GM21825 (cell line): ENCODE measurements around the gene TKTL2.

Source experiments
- ATAC-seq: cut with Tn5 transposase; IDR thresholded peaks from one replicate; pipeline ENCODE4 v1.9.1; 2021; ENCODE audit warnings: mild to moderate bottlenecking, moderate library complexity; ENCODE audit not compliant: unreplicated experiment

Gene TKTL2, protein sequence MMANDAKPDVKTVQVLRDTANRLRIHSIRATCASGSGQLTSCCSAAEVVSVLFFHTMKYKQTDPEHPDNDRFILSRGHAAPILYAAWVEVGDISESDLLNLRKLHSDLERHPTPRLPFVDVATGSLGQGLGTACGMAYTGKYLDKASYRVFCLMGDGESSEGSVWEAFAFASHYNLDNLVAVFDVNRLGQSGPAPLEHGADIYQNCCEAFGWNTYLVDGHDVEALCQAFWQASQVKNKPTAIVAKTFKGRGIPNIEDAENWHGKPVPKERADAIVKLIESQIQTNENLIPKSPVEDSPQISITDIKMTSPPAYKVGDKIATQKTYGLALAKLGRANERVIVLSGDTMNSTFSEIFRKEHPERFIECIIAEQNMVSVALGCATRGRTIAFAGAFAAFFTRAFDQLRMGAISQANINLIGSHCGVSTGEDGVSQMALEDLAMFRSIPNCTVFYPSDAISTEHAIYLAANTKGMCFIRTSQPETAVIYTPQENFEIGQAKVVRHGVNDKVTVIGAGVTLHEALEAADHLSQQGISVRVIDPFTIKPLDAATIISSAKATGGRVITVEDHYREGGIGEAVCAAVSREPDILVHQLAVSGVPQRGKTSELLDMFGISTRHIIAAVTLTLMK

DNA sequence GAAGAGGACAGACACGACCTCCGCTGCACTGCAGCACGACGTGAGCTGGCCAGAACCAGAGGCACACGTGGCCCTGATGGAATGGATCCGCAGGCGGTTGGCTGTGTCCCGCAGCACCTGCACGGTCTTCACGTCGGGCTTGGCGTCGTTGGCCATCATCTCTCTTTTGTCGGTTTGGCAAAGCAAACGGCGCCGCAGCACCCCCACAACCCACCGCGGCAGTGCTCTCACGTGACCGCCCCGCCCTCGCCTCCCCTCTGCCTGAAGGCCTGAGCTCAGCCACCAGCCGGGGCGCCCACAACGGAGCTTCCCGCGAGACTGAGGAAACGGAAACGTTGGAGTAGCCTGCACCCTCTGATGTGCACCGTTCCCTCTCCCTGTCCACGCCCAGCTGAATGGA, at the start of gene TKTL2:
Gene TKTL2 (minus strand): TSS at position 179 of the 400 bp plus-strand sequence. CDS start 20 bp downstream, at position 159.
- no peak for ATAC-seq

DNA sequence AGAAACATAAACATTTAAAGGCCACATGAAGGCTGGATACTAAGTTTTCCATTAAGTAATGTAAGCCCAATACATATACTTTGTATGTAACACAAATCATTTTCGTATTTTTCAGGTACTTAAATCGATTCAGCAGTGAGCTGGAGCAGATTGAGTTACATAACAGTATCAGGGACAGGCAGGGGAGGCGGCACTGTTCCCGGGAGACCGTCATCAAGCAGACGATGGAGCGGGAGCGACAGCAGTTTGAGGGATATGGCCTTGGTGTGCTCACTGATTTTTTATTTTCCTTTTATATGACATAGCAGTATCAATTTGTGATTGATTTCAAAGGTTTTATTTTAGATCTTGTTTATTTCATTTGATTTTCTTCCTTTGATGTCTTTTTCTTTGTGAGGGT, 41.6 kb upstream of the TKTL2 start:
- no peak for ATAC-seq

DNA sequence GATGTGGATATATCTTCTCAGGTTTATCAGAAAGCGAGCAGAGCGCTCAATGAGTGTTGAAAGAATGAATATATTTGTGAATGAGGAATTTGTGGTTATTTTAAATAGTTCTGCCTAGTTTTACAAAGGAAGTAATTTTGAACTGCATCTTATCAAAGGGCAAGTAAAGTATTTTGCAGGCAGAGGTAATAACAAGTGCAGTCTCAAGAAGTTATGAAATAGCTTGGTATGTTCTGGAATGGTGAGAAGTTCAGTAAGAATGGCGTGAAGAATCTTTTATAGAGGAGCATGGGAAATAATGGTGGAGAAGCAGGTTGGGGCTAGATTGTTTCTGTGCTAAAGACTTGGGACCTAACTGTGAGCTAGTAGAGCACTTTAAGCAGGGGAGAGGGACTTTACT, 31.8 kb upstream of the TKTL2 start:
- no peak for ATAC-seq

DNA sequence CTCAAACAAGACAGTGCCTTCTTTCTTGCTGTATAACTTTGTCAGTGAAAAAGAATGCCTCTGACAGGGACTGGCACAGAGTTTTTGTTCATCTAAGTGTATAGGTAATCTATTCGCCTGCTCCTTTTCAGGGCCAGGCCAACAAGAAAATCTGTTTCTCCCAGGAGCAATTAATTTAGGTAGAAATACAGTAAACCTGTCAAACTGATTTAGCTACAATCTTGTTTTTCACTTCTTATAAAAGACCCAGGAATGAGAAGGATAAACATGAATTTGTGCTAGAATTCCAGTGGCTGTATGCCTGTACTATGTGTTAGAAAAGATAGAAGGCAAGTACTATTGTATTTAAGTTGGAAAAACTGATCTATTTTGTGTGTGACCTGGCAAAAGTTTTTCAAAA, 27.0 kb upstream of the TKTL2 start:
- ATAC-seq, result no peak

DNA sequence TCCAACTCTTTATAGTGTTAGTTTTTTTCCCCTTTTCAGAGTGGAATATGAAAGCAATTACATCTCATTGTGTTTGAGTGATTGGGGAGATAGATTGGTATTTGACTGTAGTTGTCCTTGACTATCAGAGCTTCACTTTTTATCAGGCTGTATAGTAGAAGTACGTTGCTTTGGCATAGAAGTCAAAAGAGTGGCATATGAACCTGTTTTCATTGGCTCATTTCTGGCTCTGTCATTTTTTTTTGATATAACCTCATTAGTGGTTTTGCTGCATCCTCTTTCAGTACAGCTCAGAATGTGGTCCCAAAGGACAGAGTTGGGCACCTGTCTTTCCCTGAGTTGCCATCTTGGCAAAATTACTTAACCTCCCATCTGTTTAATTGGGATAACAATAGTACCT, 22.3 kb upstream of the TKTL2 start:
- peak; percentile 33 for ATAC-seq

DNA sequence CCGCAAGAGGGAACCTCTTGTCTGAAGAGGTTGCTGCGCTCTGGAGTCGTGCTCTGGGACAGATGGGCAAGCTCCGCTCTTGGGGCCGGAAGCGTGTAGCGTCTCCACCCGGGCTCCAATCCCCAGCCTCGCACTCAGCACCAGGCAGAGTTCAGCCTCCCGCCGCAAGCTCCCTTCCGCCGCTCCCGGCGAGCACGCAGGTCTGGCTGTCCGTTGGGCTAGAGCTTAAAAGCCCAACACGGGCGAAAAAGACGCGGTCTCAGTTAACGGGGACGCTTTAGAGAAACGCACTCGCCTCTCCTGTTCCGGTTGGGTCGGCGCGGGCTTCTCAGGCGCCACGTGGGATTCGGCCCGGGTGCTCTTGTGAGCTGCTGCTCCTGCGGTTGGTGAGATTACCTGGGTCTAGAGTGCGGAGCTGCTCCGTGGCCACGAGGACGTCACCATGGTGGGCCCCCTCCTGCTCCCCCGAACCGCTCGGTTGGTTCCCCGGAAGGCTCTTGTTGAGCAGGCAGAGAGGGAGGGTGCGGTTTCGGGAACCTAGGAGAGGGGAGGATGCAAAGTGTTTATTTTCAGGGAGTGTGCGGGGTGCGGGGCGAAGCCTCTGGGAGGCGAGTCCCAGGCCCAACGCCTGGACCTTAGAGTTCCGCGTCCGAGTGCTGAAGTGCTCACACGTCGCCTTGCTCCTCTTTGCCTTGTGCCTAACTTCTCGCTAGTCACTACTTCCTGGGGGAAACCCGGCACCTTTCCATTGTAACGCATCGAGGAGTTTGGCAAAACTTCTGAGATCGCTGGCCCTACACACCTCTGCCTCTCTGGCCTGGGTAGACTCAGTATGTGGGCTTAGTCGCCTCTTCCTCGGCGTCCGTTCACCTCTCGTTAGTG, 21.0 kb upstream of the TKTL2 start, which contains the start of gene TMA16:
Gene TMA16 (plus strand): TSS at position 331 of the 882 bp plus-strand sequence. CDS start 112 bp downstream, at position 443.
- peak; percentile 88 for ATAC-seq

DNA sequence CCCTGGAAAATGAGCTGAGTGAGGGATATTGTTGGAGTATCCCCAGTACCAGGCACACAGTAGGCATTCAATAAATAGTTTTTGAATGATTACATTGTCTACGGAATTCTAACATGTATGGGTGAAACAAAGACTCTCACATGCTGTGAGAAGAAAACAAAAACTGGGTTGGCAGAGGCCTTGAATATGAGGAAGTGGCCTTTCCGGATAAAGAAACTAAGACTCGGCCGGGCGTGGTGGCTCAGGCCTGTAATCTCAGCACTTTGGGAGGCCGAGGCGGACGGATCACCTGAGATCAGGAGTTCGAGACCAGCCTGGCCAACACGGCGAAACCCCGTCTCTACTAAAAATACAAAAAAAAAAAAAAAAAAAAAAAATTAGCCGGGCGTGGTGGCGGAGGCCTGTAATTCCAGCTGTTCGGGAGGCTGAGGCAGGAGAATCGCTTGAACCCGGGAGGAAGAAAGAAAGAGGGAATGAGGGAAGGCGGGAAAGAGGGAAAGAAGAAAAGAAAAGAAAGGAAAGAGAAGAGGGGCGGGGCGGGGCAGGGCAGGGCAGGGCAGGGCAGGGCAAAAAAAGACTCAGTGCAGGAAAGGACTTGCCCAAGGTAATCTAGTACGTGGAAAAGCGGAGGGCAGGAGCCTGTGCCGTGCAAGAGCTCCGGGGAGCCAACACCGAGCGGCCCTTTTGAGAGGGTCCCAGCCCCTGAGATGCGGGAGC, 20.2 kb upstream of the TKTL2 start:
- peak; percentile 19 for ATAC-seq

DNA sequence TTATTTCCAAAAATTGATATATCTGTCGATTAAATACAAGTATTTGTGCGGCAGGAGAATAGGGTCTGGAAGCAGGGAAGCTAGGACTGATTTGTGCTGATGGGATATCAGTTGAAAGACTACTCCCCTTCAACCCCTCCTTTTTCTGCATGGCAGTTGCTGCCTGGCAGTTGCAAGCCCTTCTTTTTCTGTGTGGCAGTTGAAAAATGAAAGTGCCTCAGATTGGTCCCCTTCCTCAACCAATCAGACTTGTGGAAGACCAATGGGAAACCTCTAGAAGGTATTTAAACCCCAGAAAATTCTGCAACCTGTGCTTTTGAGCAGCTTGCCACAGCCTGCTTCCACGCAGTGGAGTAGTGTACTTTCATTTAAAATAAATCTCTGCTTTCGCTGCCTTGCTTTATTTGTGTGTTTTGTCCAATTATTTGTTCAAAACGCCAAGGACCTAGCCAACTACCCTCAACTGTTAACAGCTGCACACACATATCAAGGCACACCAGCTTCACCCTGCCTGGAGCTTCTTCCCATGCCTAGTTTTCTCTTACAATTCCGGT, 19.5 kb upstream of the TKTL2 start:
- no peak for ATAC-seq

DNA sequence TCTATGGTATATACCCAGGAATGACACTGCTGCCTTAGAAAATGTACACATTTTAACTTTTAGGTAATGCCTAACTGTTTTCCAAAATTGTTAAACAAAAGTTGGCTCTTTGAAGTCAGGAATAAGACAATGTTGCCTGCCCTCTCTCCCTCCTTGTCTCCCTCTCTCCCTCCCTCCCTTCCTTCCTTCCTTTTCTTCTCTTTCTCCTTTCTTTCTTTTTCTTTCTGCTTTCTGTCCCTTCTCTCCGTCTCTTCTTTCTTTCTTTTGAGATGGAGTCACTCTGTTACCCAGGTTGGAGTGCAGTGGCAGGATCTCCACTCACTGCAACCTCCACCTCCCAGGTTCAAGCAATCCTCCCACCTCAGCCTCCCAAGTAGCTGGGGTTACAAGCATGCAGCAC, 16.4 kb upstream of the TKTL2 start:
- ATAC-seq, result no peak

DNA sequence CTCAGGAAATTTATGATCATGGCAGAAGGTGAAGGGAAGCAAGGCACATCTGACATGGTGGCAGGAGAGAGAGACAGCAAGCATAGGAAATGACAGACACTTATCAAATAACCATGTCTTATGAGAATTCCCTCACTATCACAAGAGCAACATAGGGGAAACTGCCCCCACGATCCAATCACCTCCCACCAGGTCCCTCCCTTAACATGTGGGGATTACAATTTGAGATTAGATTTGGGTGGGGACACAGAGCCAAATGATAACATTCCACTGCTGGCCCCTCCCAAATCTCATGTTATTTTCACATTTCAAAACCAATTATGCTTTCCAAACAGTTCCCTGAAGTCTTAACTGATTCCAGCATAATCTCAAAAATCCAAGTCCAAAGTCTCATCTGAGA, 12.8 kb upstream of the TKTL2 start:
- ATAC-seq, result no peak

DNA sequence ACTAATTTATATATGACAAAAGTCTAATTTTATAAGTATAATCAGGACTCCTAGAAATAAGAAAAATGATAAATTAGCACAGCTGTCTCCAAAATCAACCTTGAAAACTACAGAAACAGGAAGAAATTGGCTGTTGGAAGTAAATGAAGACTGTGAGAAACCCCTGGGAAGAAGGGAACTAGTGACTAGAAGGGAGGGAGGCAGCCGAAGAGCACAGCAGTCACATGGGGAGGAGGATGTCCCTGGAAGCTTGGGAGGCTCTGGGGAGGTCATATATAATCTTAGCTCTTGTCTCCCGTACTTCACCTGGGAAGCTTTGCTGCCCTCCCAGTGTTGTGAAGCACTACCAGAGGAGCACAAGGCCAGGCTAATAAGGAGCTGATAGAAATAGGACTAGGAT, 12.0 kb upstream of the TKTL2 start:
- ATAC-seq, result no peak

DNA sequence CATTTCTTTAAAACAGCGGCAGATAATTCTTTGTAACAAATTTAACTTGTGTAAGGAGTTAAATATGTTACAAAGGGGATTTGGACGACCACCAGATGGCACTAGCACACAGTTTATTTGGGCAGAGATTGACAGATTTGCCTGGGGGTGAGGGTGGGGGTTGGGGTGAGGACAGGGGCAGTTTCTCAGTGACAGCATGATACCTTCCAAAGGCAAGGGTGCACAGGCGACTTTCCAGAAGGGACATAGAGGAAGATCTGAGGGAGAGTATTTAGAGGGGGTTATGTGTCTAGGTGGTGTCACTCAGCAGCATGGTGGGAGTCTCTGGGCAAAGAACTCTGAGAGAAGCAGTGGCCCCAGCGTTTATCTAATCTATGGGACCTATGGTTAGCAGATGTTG, 11.4 kb upstream of the TKTL2 start:
- ATAC-seq, result peak; percentile 52

DNA sequence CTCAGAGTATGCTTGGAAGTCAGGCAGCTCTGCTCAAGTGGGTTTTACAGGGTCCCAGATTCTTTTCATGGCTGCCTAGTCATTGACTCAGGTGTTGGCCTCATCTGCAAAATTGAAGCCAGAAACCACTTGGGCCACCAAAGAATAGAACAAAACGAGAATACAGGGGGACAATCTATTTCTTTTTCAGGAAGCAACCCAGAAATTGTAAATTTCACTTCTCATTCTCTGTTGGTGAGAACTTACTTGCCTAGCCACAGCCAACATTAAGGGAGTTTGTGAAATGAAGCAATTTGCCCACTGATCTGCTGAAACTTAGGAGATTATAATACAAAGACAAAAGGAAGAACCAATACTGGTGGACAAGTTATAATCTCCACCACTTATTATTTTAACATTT, 8.6 kb upstream of the TKTL2 start:
- peak; percentile 44 for ATAC-seq

DNA sequence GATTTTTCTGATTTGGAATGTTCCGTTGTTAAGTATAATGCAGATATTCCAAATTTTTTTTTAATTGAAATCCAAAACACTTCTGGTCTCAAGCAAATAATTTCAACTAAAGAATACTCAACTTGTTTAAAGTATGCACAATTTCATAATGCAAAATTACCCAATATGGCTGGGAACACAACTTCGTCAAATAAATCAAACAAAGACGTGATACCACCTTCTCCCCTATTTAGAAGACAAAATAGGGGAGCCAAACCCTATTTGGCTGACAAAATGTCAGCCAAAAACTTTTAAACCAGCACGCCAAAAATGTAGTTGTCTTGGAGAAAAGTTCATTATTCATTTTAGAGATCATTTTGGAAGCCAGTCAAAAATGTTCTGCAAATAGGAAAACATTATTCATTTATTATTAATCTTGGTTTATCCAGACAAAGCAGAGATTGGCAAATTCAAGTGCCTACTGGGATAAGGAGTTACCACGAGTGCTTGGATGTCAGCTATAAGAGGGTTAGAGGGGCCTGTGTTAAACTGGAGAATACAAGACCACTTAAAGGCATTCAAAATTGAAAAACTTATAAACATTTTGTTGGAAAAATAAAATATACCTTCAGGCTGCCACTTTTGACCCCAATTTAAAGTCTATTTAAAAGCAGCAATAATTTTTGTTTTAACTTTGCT, 3.3 kb upstream of the TKTL2 start:
- no peak for ATAC-seq

DNA sequence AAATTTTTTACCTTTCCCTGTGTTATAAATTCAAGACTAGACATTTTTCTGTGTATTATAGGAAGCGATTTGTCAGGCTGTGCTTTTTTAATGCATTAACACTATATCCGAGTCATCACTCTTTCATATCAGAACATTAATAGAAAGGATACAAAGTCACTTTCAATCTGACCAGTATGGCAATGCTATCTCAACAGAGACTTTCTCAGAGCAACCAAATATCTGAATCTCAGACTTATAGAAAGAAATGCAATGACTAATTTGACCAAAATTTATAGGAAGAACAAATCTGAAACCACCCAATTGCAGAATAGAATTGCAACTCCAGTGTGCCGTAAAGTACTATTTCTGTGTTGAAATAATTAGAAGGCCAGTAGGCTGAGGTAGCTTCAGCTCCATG, 473 bp upstream of the TKTL2 start:
- ATAC-seq, result no peak

DNA sequence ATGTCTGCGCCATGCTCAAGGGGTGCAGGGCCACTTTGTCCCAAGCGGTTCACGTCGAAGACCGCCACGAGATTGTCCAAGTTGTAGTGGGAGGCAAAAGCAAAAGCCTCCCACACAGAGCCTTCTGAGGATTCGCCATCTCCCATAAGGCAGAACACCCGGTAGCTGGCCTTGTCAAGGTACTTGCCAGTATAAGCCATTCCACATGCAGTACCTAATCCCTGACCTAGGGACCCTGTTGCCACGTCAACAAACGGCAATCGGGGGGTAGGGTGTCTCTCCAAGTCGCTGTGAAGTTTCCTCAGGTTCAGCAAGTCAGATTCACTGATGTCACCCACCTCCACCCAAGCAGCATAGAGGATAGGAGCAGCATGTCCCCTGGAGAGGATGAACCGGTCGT, 424 bp downstream of the TKTL2 start:
- no peak for ATAC-seq

DNA sequence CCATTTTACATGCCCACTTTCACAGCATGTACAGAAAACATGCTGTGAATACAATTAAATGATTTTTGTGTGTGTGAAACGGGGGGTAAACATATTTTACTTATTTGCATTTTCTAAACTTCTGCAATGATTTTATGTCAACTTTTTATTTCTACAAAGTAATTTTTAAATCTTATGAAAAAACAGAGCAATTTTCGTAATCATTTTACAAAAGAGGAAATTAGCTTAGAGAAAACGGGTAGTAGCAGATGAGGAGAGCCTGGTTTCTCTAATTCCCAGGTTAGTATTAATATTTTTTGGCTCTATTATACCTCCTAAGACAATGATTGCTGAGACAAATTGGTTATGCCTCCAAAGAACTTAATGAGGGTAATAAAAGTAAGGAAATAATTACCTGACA, 3.2 kb downstream of the TKTL2 start:
- no peak for ATAC-seq

DNA sequence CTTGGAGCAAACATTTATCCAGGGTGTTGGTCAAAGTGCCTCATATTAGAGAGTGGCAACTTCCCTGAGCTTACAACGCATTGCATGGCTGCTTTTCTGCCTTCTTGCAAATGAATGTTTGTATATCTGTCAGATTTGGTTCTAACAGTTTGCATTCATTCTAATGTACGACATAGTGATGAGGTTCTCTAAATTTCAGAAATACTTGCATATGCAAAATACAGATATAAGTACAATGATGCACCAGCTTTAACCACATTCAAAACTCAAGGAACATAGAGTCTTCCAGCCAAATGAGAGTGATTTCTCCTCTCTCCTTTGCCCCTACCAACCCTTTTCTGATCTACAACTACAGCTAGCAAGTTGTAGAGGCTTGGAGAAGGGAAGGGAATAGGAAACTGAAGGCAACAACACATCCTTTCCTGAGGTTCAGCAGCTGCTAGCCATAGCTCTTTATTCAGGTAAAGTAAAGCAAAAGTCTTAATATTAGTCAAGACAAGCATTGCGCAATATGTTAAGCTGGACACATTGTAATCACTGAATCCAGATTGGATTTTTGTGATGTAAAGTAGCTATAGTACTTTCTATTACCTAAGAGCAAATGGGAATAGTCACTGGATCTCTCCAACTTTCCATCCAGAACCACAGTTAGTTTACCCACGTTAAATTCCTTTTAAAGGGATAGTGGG, 6.3 kb downstream of the TKTL2 start:
- ATAC-seq, result no peak

DNA sequence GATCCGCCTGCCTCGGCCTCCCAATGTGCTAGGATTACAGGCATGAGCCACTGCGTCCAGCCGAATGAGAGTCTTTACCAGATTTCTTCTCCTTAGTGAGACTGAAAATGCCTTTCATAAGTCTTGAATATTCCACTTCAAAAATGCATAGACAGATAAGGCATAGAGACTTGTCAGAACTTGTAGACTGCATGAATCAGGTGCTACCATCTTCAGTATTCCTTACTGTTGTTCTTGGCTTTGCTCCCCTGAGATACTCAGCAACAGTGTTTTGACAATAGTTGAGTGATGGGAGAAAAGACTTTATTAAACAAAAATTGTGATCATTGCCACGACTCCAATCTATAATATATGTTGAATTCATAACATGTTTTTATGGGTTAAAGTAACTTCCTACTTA, 11.0 kb downstream of the TKTL2 start:
- no peak for ATAC-seq
